ENCODE results near the gene MOB2.

- TF ChIP-seq EZH2 (IDR thresholded peaks at IDR 0.05): no peak
- no peak for TF ChIP-seq FOXP2 (optimal IDR thresholded peaks at IDR 0.05; ENCODE audit: control extremely low read depth, extremely low read length, insufficient read depth)
Measured at GRCh38 chr11:1523779-1524178, 37.2 kb upstream of the MOB2 start.

Measured in SK-N-MC (cell line).